Measurements from ENCODE around the gene BCL7B.
"Not testable (repeated sequence)": the region's sequence is repeated elsewhere in the genome, so short reads cannot be mapped to it uniquely, and the experiment has no call there.

The BCL7B gene

GRCh38 chr7:73509463-73509862 lies 48.0 kb downstream of the BCL7B start:
- TF ChIP-seq, protein P1, sequence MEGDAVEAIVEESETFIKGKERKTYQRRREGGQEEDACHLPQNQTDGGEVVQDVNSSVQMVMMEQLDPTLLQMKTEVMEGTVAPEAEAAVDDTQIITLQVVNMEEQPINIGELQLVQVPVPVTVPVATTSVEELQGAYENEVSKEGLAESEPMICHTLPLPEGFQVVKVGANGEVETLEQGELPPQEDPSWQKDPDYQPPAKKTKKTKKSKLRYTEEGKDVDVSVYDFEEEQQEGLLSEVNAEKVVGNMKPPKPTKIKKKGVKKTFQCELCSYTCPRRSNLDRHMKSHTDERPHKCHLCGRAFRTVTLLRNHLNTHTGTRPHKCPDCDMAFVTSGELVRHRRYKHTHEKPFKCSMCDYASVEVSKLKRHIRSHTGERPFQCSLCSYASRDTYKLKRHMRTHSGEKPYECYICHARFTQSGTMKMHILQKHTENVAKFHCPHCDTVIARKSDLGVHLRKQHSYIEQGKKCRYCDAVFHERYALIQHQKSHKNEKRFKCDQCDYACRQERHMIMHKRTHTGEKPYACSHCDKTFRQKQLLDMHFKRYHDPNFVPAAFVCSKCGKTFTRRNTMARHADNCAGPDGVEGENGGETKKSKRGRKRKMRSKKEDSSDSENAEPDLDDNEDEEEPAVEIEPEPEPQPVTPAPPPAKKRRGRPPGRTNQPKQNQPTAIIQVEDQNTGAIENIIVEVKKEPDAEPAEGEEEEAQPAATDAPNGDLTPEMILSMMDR (IDR thresholded peaks at IDR 0.05; ENCODE audit: insufficient read depth, low read depth, low read length, missing control alignments), result no peak
- DNase-seq (ENCODE audit: low read depth), result no peak
- no peak overlapping the region for H3K4me3 ChIP-seq (ENCODE audit: low read length)

DNA sequence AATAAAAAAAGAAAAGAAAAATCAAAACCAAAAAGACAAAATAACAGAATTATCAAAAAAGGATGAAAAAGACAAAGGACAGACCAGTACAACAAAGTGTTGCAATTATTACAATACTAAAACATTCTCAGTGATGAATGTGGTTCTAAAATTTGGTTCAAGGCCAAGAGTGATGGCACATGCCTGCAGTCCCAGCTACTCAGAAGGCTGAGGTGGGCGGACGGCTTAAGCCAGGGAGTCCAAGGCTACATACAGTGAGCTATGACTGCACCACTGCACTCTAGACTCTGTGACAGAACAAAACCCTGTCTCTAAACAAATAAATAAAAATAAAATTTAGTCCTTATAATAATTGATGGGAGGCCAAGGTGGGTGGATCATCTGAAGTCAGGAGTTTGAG lies 49.9 kb downstream of the BCL7B start:
- no peak overlapping the region for H3K4me3 ChIP-seq (ENCODE audit: low read length)
- no peak for DNase-seq (ENCODE audit: low read depth)
- TF ChIP-seq, protein P1 (IDR thresholded peaks at IDR 0.05; ENCODE audit: insufficient read depth, low read depth, low read length, missing control alignments), result no peak

DNA sequence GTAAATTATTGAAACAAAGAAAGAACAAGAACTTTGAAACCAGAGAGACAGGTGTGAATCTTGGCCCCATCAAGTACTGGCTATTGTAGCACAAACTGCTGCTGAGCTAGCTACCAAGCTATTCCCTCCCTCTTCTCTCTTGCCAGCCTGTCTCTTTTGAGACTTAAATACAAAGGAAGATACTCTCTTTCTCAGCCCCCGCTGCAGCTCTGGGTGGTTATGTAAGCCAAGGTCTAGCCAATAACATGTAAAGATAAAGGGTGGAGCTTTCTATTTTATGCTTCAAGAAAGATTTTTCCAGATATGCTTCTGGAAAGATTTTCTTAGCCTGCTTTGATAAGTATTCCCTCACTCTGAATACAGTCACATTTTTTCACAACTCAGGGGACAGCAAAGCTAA lies 52.6 kb downstream of the BCL7B start:
- H3K4me3 ChIP-seq (ENCODE audit: low read length), result no peak overlapping the region
- TF ChIP-seq, protein P1 (IDR thresholded peaks at IDR 0.05; ENCODE audit: insufficient read depth, low read depth, low read length, missing control alignments), result no peak
- DNase-seq (ENCODE audit: low read depth), result no peak

DNA sequence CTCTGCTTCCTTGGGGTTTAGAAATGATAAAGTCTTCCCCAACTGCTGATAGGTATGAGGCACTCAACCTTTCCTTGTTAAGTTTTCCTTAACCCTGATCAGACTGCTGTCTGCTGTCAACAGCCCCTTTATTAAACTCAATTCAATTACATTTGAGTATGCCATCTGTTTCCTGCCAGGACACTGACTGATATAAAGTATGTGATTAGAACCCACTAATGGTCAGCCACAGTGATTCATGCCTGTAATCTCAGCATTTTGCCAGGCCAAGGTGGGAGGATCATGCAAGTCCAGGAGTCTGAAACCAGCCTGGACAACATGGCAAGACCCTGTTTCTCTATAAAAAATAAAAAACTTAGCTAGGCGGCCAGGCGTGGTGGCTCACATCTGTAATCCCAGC lies 53.5 kb downstream of the BCL7B start:
- TF ChIP-seq, protein P1 (IDR thresholded peaks at IDR 0.05; ENCODE audit: insufficient read depth, low read depth, low read length, missing control alignments), result no peak
- DNase-seq (ENCODE audit: low read depth), result no peak
- H3K4me3 ChIP-seq (ENCODE audit: low read length), result no peak overlapping the region

DNA sequence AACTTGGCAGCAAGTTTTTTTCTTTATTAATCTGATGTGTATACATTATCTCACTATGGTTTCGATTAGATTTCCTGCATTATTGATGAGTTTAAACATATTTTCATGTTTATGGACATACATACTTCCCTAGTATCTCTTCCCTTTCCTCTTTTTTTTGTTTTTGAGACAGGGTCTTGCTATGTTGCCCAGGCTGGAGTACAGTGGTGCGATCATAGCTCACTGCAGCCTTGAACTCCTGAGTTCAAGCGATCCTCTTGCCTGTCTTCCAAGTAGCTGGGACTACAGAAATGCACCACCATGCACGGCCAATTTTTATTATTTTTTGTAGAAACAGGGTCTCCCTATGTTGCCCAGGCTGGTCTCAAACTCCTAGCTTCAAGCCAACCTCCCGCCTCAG lies 54.3 kb downstream of the BCL7B start:
- no peak for DNase-seq (ENCODE audit: low read depth)
- H3K4me3 ChIP-seq (ENCODE audit: low read length), result no peak overlapping the region
- TF ChIP-seq, protein P1 (IDR thresholded peaks at IDR 0.05; ENCODE audit: insufficient read depth, low read depth, low read length, missing control alignments), result no peak

DNA sequence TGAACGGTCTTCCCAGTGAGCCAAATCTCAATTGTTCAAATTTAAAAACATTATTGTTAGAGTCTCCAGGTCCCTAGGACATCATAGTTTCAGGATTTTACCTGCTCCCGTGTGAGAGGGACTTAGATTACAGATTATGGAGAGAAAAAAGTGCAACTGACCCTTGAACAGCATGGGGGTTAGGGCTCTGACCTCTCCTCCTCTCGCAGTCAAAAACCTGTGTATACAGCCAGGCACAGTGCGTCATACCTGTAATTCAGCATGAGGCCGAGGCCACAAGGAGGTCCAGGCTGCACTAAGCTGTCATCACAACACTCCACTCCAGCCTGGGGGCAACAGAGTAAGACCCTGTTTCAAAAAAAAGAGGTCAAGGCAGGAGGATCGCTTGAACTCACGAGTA lies 60.9 kb downstream of the BCL7B start:
- no peak for DNase-seq (ENCODE audit: low read depth)
- no peak overlapping the region for H3K4me3 ChIP-seq (ENCODE audit: low read length)
- TF ChIP-seq, protein P1 (IDR thresholded peaks at IDR 0.05; ENCODE audit: insufficient read depth, low read depth, low read length, missing control alignments), result no peak

GRCh38 chr7:73495507-73495906 lies 62.0 kb downstream of the BCL7B start:
- not testable (repeated sequence) for H3K4me3 ChIP-seq (ENCODE audit: low read length); DNase-seq (ENCODE audit: low read depth)

GRCh38 chr7:73489976-73490375 lies 67.5 kb downstream of the BCL7B start:
- TF ChIP-seq, protein P1 (IDR thresholded peaks at IDR 0.05; ENCODE audit: insufficient read depth, low read depth, low read length, missing control alignments), result no peak

More at GRCh38 chr7:73489976-73490375, 67.5 kb downstream of the BCL7B start:
- no peak overlapping the region for H3K4me3 ChIP-seq (ENCODE audit: low read length)
- no peak for DNase-seq (ENCODE audit: low read depth)
